GM12878 (cell line): ENCODE measurements around the gene HSF2BP. TPM values are rescaled to one million over a fixed set of nuclear protein-coding genes. Genes with fewer than 3 reads are reported as not detected.
A peak's percentile ranks its signal among the peaks of the same experiment; 100 is the strongest.

Source experiments
- ATAC-seq: fragments of 200-7000 bp; cut with Tn5 transposase; 3 replicates; pipeline ENCODE4 v1.9.1; 2020; ENCODE audit warnings: mild to moderate bottlenecking, moderate library complexity
- BruUV-seq: library from RNA; stranded (reverse); fragments of 400-500 nt; replicated peaks from 2 replicates; lab custom pipeline; 2021; lab: Mats Ljungman, UMichigan
- CTCF ChIA-PET: fragments of 300-600 bp; sonication (Branson Sonifier 250); formaldehyde crosslinking; extraction: SDS; loops from one replicate; lab custom pipeline; 2021; ENCODE audit warnings: inconsistent platforms; lab: Yijun Ruan, JAX
- POLR2A ChIA-PET: fragments of 350-600 bp; formaldehyde crosslinking; extraction: SDS; loops from one replicate; lab custom pipeline; 2021; ENCODE audit warnings: inconsistent platforms; lab: Charles Lee
- RAD21 ChIA-PET: fragments of 300-600 bp; sonication (Branson Sonifier 250); formaldehyde crosslinking; loops from one replicate; lab custom pipeline; 2023; ENCODE audit warnings: antibody characterized with exemption; ENCODE audit not compliant: unreplicated experiment; lab: Charles Lee
- SMC1A ChIA-PET: fragments of 300-600 bp; sonication (Branson Sonifier 250); formaldehyde crosslinking; loops from one replicate; lab custom pipeline; 2023; ENCODE audit not compliant: unreplicated experiment, uncharacterized antibody; lab: Charles Lee
- DNase-seq: peaks from one replicate; pipeline ENCODE4 v3.0.0-alpha.2; 2011; ENCODE audit warnings: low read depth, low spot score
- FAIRE-seq: peaks from 3 replicates; lab custom pipeline; 2011; peaks lifted over from hg19 to GRCh38; lab: Jason Lieb, UNC
- H2AFZ ChIP-seq: 2 replicates; pipeline ENCODE4 v1.6.0; 2011; ENCODE audit warnings: low read depth, low read length, control low read depth; ENCODE audit not compliant: control insufficient read depth
- H3K27ac ChIP-seq: 2 replicates; pipeline ENCODE4 v1.5.1; 2011; ENCODE audit warnings: control low read depth; ENCODE audit not compliant: control insufficient read depth, insufficient read depth
- H3K27me3 ChIP-seq, 2 experiments: replicated peaks in 1 of 2; 2 replicates each; pipeline versions ENCODE4 v1.6.0 to v1.6.1; 2011; ENCODE audit warnings: low read length in 1 of 2; ENCODE audit not compliant: control insufficient read depth in 2 of 2, insufficient read depth in 2 of 2
- H3K36me3 ChIP-seq, 2 experiments: 2 replicates each; pipeline ENCODE4 v1.5.1; 2011; ENCODE audit warnings: low read length in 1 of 2; ENCODE audit not compliant: control insufficient read depth in 2 of 2, insufficient read depth in 2 of 2
- H3K4me1 ChIP-seq: 2 replicates; pipeline ENCODE4 v1.6.1; 2011; ENCODE audit warnings: mild to moderate bottlenecking, low read length, moderate library complexity, mixed read lengths; ENCODE audit not compliant: control insufficient read depth, insufficient read depth
- H3K4me2 ChIP-seq: 2 replicates; pipeline ENCODE4 v1.6.0; 2011; ENCODE audit warnings: control low read depth; ENCODE audit not compliant: control insufficient read depth, insufficient read depth
- H3K4me3 ChIP-seq: fragments of 200-600 bp; sonication (generic); 2 replicates; pipeline ENCODE4 v1.5.1; 2016
- H3K79me2 ChIP-seq: 2 replicates; pipeline ENCODE4 v1.6.0; 2011; ENCODE audit warnings: low read length; ENCODE audit not compliant: control insufficient read depth, insufficient read depth
- H3K9ac ChIP-seq: 2 replicates; pipeline ENCODE4 v1.8.0; 2011; ENCODE audit warnings: low read length, control low read depth, mixed read lengths; ENCODE audit not compliant: control insufficient read depth, insufficient read depth
- H3K9me3 ChIP-seq: replicated peaks from 3 replicates; pipeline ENCODE4 v1.5.1; 2011; ENCODE audit warnings: mild to moderate bottlenecking, low read length; ENCODE audit not compliant: control insufficient read depth, insufficient read depth
- H4K20me1 ChIP-seq: 2 replicates; pipeline ENCODE4 v1.6.0; 2011; ENCODE audit not compliant: control insufficient read depth, insufficient read depth
- BMI1 ChIP-seq: fragments of 450-650 bp; IDR thresholded peaks from 2 replicates; pipeline ENCODE4 v1.6.1; 2016; ENCODE audit warnings: mild to moderate bottlenecking, moderate library complexity, borderline replicate concordance
- CBX5 ChIP-seq: sonication (generic); IDR thresholded peaks from 2 replicates; pipeline ENCODE4 v1.6.1; 2016; ENCODE audit warnings: low read depth, moderate library complexity, mild to moderate bottlenecking, inconsistent platforms
- POLR2A ChIP-seq: IDR thresholded peaks from 2 replicates; pipeline ENCODE4 v1.6.1; 2011; ENCODE audit warnings: low read depth, mild to moderate bottlenecking, low read length
- WGBS: methylation state at CpG from one replicate; pipeline ENCODE4 v1.1.6; 2016; ENCODE audit warnings: low lambda C conversion rate; ENCODE audit not compliant: insufficient replicate concordance, insufficient coverage; ENCODE audit errors: missing lambda C conversion rate; 5-methylcytosine and 5-hydroxymethylcytosine counted together
- in situ Hi-C: fragments of 300-500 bp; cut with MboI; formaldehyde crosslinking; loops from 9 replicates; pipeline ENCODE4 v1.14.3; 2018; ENCODE audit warnings: mixed read lengths
- intact Hi-C: fragments of 100-400 bp; cut with micrococcal nuclease; formaldehyde crosslinking; loops from one replicate; pipeline ENCODE4 v1.14.2; 2022; ENCODE audit not compliant: unreplicated experiment
- polyA plus RNA-seq, 11 experiments: library from polyadenylated mRNA; depleted of rRNA in 4 of 11; unstranded in 6 of 11; stranded (reverse) in 5 of 11; fragments of >200 nt; fragmentation: Nextera tagmentation in 4 of 11; fragmentation: Illumina TruSeq in 1 of 11; extraction: Ambion mirVana in 4 of 11; extraction: Trizol in 1 of 11; gene quantifications; 1 replicate in 1 of 11; 2 replicates in 10 of 11; pipeline versions ENCODE4 v1.2.1 to v1.2.3, GENCODE V29; 2011 to 2016; ENCODE audit warnings: inconsistent platforms in 2 of 11, missing spikeins in 2 of 11, low read depth in 1 of 11
- total RNA-seq, 4 experiments: library from RNA; depleted of rRNA in 3 of 4; stranded (reverse); fragments of >200 nt in 3 of 4; fragmentation: Illumina TruSeq in 1 of 4; extraction: Trizol in 1 of 4; gene quantifications; 2 replicates each; pipeline versions ENCODE4 v1.2.1 to v1.2.3, GENCODE V29; 2013 to 2021

The HSF2BP gene
- total and polyA plus RNA-seq, 10 of the 15 experiments (the other 5 are each of a cell fraction or from before 2014, with no cell fraction given), result 0.07 to 0.81 (median 0.35) TPM

DNA sequence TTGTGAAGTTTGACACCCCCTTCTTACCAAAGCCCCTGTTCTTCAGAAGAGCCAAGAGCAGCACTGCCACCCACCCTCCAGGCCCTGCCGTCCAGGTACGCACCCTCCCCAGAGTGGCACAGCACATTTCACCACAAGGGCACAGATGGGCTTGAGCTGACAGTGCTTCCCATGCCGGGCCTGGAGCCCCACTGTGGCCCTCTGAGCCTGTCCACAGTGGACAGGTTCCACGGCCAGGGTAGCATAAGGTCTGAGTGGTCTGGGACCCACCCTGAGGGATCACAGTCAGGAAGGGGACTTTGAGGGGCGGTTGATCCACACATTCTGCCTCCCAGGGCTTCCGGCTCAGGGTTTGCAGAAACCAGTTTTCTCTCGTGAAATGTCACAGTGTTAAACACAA, 31.1 kb upstream of the HSF2BP start:
- RAD21 ChIA-PET, result no interaction called here

DNA sequence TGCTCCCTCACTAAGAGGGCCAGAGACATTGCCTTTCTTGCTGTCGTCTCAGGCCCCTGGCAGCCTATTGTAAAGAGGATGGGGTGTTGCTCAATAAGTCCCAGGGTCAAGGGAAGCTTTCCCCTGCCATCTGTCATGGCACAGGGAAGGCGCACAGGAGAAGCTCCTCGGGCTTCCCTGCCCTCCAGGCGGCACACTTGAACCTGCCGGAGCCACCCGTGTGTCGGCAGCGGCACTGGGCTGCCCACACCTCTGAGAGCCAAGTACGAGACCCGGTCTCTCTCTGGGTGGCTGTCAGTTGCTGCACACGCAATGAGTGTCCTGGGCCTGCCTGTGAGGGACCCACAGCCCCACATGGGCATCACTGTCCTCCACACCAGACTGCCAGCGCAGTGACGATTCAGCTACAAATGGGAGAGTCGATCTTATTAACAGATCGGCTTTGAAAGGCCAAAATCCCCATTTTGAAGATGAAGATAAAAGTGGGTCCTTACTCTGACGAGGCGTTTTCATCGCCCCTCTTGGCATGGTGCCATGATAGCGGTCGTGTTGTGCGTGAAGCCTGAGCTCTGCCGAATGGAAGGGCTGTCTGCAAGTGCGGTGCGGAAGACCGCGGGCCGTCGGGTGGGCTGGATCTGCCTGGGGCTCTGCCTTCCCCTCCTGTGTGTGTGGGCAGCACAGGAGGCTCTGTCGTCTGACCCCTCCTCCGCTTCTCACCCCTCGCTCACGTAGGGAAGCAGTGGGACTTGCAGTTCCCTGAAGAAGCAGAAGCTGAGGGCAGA, 30.5 kb upstream of the HSF2BP start:
- 97% methylated on average over 32 of the region's 32 CpGs for WGBS
- peaks cover 29 to 59% of the 10 kb centered on the region in 2 experiments for H3K36me3 ChIP-seq

More for the DNA sequence above, 31.1 kb upstream of the HSF2BP start:
- ATAC-seq (no peak), DNase-seq (no peak), FAIRE-seq (no peak)
- ChIA-PET POLR2A (no interaction called here), SMC1A (no interaction called here), CTCF (interaction anchor here (1.4 kb wide), 1 partner anchor 11 kb away, joined by 3 read pairs; no protein-coding TSS in a partner anchor)
- Histone ChIP-seq H3K27ac (no peak overlapping the region), H3K79me2 (no peaks in the 10 kb centered on the region), H3K36me3 (peaks cover 23 to 55% of the 10 kb centered on the region in 2 experiments), H3K9ac (no peak overlapping the region), H3K4me1 (no peaks in the 10 kb centered on the region), H2AFZ (no peak overlapping the region), H4K20me1 (peaks cover 2% of the 10 kb centered on the region; the same call in 1 of the 2 replicates), H3K4me2 (no peak overlapping the region), H3K27me3 (no peaks in the 10 kb centered on the region), H3K9me3 (no peaks in the 10 kb centered on the region), H3K4me3 (no peak overlapping the region)
- BruUV-seq, result no TSS peak
- intact Hi-C loops (no loop called here), in situ Hi-C loops (loop anchor here (25.0 kb wide), 1 partner anchor 1478 kb away; the partner anchor contains the start of gene ABCG1)
- 85% methylated on average over 7 of the region's 7 CpGs for WGBS
- TF ChIP-seq POLR2A, result peak; percentile 29; the same call in 1 of the 2 replicates
- no peak for TF ChIP-seq BMI1

More for the DNA sequence above, 30.5 kb upstream of the HSF2BP start:
- Histone ChIP-seq H3K9me3 (no peaks in the 10 kb centered on the region), H3K27me3 (no peaks in the 10 kb centered on the region), H4K20me1 (peaks cover 2% of the 10 kb centered on the region; the same call in 1 of the 2 replicates), H3K4me1 (no peaks in the 10 kb centered on the region), H3K4me2 (no peak overlapping the region), H2AFZ (no peak overlapping the region), H3K9ac (no peak overlapping the region), H3K27ac (no peak overlapping the region), H3K4me3 (no peak overlapping the region), H3K79me2 (no peaks in the 10 kb centered on the region)
- ChIA-PET RAD21 (no interaction called here), POLR2A (no interaction called here), CTCF (interaction anchor here (1.4 kb wide), 1 partner anchor 11 kb away, joined by 3 read pairs; no protein-coding TSS in a partner anchor), SMC1A (no interaction called here)
- DNase-seq (no peak), ATAC-seq (no peak), FAIRE-seq (no peak)
- in situ Hi-C loops (loop anchor here (25.0 kb wide), 1 partner anchor 1477 kb away; the partner anchor contains the start of gene ABCG1), intact Hi-C loops (no loop called here)
- TF ChIP-seq POLR2A (peak; percentile 47), CBX5 (no peak)
- BruUV-seq, result no TSS peak
